Esophagus muscularis mucosa (tissue), 4 donors: ENCODE measurements around the gene DAB2IP. TPM values are rescaled to one million over a fixed set of nuclear protein-coding genes. Genes with fewer than 3 reads are reported as not detected.

Source experiments
- DNase-seq: peaks from one replicate; pipeline ENCODE4 v3.0.0-alpha.2; 2017; ENCODE audit errors: extremely low spot score
- H3K27ac ChIP-seq, 4 donors: fragments of 200-600 bp; sonication (generic); replicated peaks in 1 of 4; 1 replicate in 3 of 4; 2 replicates in 1 of 4; pipeline ENCODE4 v1.5.1; 2016 to 2019; ENCODE audit warnings: mild to moderate bottlenecking in 1 of 4
- H3K27me3 ChIP-seq, 4 donors: fragments of 200-600 bp; sonication (generic); one replicate each; pipeline versions ENCODE4 v1.5.1 to v1.6.0; 2016 to 2019
- H3K36me3 ChIP-seq, 4 donors: fragments of 200-600 bp; sonication (generic); one replicate each; pipeline ENCODE4 v1.5.1; 2016 to 2019
- H3K4me1 ChIP-seq, 4 donors: fragments of 200-600 bp; sonication (generic); one replicate each; pipeline ENCODE4 v1.5.1; 2016 to 2019
- H3K4me3 ChIP-seq, 4 donors: fragments of 200-600 bp; sonication (generic); 1 replicate in 2 of 4; 2 replicates in 2 of 4; pipeline ENCODE4 v1.5.1; 2016 to 2019; ENCODE audit warnings: mild to moderate bottlenecking in 4 of 4, moderate library complexity in 1 of 4
- H3K9me3 ChIP-seq, 4 donors: fragments of 200-600 bp; sonication (generic); 1 replicate in 3 of 4; 2 replicates in 1 of 4; pipeline ENCODE4 v1.5.1; 2016 to 2019
- CTCF ChIP-seq, 3 experiments: fragments of 200-600 bp in 2 of 3; fragments of 450-650 bp in 1 of 3; sonication (generic) in 2 of 3; IDR thresholded peaks; one replicate each; pipeline ENCODE4 v1.5.1; 2017 to 2019; ENCODE audit warnings: antibody characterized with exemption in 3 of 3, mild to moderate bottlenecking in 2 of 3, moderate library complexity in 1 of 3
- EP300 ChIP-seq: sonication (generic); formaldehyde crosslinking; IDR thresholded peaks from one replicate; pipeline ENCODE4 v1.6.1; 2017; ENCODE audit warnings: antibody characterized with exemption
- POLR2A ChIP-seq: fragments of 450-650 bp; IDR thresholded peaks from one replicate; pipeline ENCODE4 v1.6.1; 2017; ENCODE audit warnings: antibody characterized with exemption, moderate library complexity, mild to moderate bottlenecking, low read depth
- POLR2AphosphoS5 ChIP-seq, 2 donors: sonication (generic); formaldehyde crosslinking; IDR thresholded peaks; one replicate each; pipeline ENCODE4 v1.6.1; 2017; ENCODE audit warnings: antibody characterized with exemption in 2 of 2
- WGBS: methylation state at CpG from one replicate; pipeline ENCODE4 v1.1.5; 2018; 5-methylcytosine and 5-hydroxymethylcytosine counted together
- intact Hi-C: fragments of 100-400 bp; cut with DNase I; formaldehyde crosslinking; loops from one replicate; pipeline ENCODE4 v1.15.1; 2023
- total RNA-seq, 4 donors: library from RNA; depleted of rRNA; stranded (reverse); fragments of >200 nt; gene quantifications; one replicate each; pipeline versions ENCODE4 v1.1.0 to v1.2.1, GENCODE V29; 2016

Gene DAB2IP
- total RNA-seq, 4 donors from 2014 or later: 41.7 to 102 (median 62.4) TPM

GRCh38 chr9:121743441-121744001 lies 92.1 kb downstream of the DAB2IP start:
- H3K4me3 ChIP-seq: peak overlapping the region; percentile 57 to 71 (median 63)
- H3K27me3 ChIP-seq: no peaks in the 10 kb centered on the region
- peak overlapping the region; percentile 92 to 94 (median 94) for H3K27ac ChIP-seq
- intact Hi-C loops: no loop called here
- no peaks in the 10 kb centered on the region for H3K9me3 ChIP-seq
- DNase-seq: peak; percentile 93
- 26% methylated on average over 14 of the region's 15 CpGs for WGBS
- TF ChIP-seq CTCF (IDR thresholded peaks at IDR 0.05) (peak in 2 of 3 experiments; percentile 13 to 36), POLR2AphosphoS5 (IDR thresholded peaks at IDR 0.05) (peak; percentile 85 to 89), POLR2A (no peak)
- peaks cover 89 to 100% (median 99%) of the 10 kb centered on the region in 4 donors for H3K4me1 ChIP-seq
- no peaks in the 10 kb centered on the region for H3K36me3 ChIP-seq

GRCh38 chr9:121744002-121744686 lies 92.7 kb downstream of the DAB2IP start:
- no peaks in the 10 kb centered on the region for H3K9me3 ChIP-seq
- H3K27ac ChIP-seq: peak overlapping the region; percentile 92 to 94 (median 94)
- DNase-seq: no peak
- TF ChIP-seq POLR2AphosphoS5 (IDR thresholded peaks at IDR 0.05) (peak in 1 of 2 donors; percentile 29), POLR2A (no peak), CTCF (IDR thresholded peaks at IDR 0.05) (peak; percentile 40 to 57 (median 45))
- peak overlapping the region; percentile 57 to 71 (median 63) for H3K4me3 ChIP-seq
- H3K27me3 ChIP-seq: no peaks in the 10 kb centered on the region
- peaks cover 89 to 100% (median 99%) of the 10 kb centered on the region in 4 donors for H3K4me1 ChIP-seq
- intact Hi-C loops: no loop called here
- no peaks in the 10 kb centered on the region for H3K36me3 ChIP-seq
- 25% methylated on average over 9 of the region's 11 CpGs for WGBS

GRCh38 chr9:121744687-121745395 lies 93.4 kb downstream of the DAB2IP start:
- no peaks in the 10 kb centered on the region for H3K27me3 ChIP-seq
- no peaks in the 10 kb centered on the region for H3K9me3 ChIP-seq
- intact Hi-C loops: no loop called here
- H3K4me3 ChIP-seq: peak overlapping the region; percentile 57 to 71 (median 63)
- peaks cover 89 to 100% (median 99%) of the 10 kb centered on the region in 4 donors for H3K4me1 ChIP-seq
- TF ChIP-seq POLR2A: no peak
- TF ChIP-seq CTCF (IDR thresholded peaks at IDR 0.05): no peak
- TF ChIP-seq EP300: no peak
- no peak for TF ChIP-seq POLR2AphosphoS5 (IDR thresholded peaks at IDR 0.05)
- H3K36me3 ChIP-seq: no peaks in the 10 kb centered on the region
- peak overlapping the region; percentile 92 to 94 (median 94) for H3K27ac ChIP-seq
- 70% methylated on average over 9 of the region's 11 CpGs for WGBS
- DNase-seq: no peak

DNA sequence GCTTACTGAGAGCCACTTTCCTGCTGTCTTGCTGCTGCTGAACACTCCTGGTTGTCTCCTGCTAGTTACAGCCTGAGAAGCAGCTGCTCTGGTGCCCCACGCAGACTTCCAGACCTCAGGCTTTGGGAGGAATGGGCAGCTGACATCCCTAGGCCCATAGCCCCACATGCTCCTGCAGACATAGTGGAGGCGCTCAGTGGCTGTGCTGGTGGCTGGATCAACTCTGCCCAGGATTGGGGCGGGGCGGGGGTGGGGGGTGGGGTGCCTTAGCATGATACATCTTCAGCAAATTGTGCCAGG lies 93.9 kb downstream of the DAB2IP start:
- intact Hi-C loops: no loop called here
- Histone ChIP-seq H3K27ac (peak overlapping the region; percentile 92 to 94 (median 94)), H3K27me3 (no peaks in the 10 kb centered on the region)

More for the DNA sequence above, 93.9 kb downstream of the DAB2IP start:
- Histone ChIP-seq H3K4me3 (peak overlapping the region in 1 of 4 donors; percentile 57), H3K36me3 (peaks cover 0 to 4% (median 0%) of the 10 kb centered on the region in 4 donors), H3K4me1 (peaks cover 89 to 100% (median 99%) of the 10 kb centered on the region in 4 donors), H3K9me3 (no peaks in the 10 kb centered on the region)
- no peak for DNase-seq
- TF ChIP-seq EP300 (no peak), CTCF (IDR thresholded peaks at IDR 0.05) (no peak), POLR2A (no peak), POLR2AphosphoS5 (IDR thresholded peaks at IDR 0.05) (no peak)
- 93% methylated on average over 3 of the region's 4 CpGs for WGBS
